WERI-Rb-1 (cell line): ENCODE measurements around the gene CSNK2A1.

Source experiments
- DNase-seq: peaks from one replicate; pipeline ENCODE4 v3.0.0-alpha.2; 2020
- H3K27ac ChIP-seq: fragments of 250-450 bp; sonication (Bioruptor Pico); 2 replicates; pipeline ENCODE4 v1.5.1; 2020; ENCODE audit warnings: mild to moderate bottlenecking, moderate library complexity
- H3K27me3 ChIP-seq: fragments of 250-450 bp; sonication (Bioruptor Pico); 2 replicates; pipeline ENCODE4 v1.5.1; 2021; ENCODE audit warnings: mild to moderate bottlenecking, low read depth, moderate library complexity; ENCODE audit not compliant: insufficient read depth, severe bottlenecking
- H3K36me3 ChIP-seq: fragments of 250-450 bp; sonication (Bioruptor Pico); 2 replicates; pipeline ENCODE4 v1.5.1; 2020; ENCODE audit warnings: mild to moderate bottlenecking, moderate library complexity
- H3K4me3 ChIP-seq: 2 replicates; pipeline ENCODE4 v1.5.1; 2011; ENCODE audit warnings: low read depth, mild to moderate bottlenecking, control low read depth, low read length
- H3K9me3 ChIP-seq: fragments of 250-450 bp; sonication (Bioruptor Pico); 2 replicates; pipeline ENCODE4 v1.5.1; 2021; ENCODE audit warnings: mild to moderate bottlenecking, moderate library complexity; ENCODE audit not compliant: severe bottlenecking
- TF ChIP-seq, protein P1 (sequence below): IDR thresholded peaks from 2 replicates; pipeline ENCODE4 v1.5.1; 2011; ENCODE audit warnings: low read depth, mild to moderate bottlenecking, control low read depth, inconsistent platforms, low read length

CSNK2A1 gene

DNA sequence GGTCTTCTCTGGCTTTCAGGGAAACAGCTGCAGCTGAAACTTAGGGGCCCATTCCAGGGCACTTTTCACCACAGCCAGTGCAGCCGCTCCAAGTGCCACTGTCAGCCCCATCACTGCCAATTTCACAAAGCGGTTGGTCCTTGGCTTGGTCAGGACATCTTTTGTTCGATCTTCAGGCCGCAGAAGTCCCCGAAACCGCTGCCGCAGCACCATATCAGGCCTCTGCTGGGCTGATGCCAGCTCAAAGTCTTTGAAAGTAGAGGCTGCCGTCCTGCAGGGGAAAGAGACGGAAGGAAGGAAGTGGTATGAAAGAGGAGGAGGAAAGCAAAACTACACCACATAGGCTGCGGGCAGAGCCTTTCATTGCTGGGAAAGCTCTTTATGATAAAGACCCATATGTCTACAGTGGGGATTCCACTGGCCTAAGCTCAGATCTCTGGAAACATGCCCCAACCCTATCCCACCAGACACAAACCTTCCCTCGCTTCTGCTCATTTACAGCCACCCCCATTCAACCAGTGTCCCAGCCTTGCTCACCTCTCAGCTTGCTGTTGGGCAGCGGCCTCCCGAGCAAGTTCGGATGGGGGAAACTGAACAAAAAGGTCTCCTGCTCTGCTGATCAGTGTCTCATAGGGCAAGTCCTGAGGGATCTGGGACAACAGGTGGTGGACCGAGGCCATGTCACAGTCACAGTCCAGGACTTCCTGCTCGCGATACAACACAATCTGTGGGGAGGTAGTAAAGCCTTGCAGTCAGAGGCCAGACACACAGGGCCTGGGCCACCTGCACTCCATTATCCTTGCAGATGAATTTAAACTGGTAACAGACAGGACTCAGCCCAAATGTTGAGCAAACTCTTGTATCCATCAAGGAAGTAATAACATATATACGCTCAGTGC, 104.8 kb downstream of the CSNK2A1 start:
- DNase-seq: no peak
- Histone ChIP-seq H3K36me3 (peaks cover 83% of the 10 kb centered on the region), H3K27ac (no peak overlapping the region), H3K27me3 (no peaks in the 10 kb centered on the region), H3K9me3 (no peaks in the 10 kb centered on the region), H3K4me3 (no peak overlapping the region)
- TF ChIP-seq, protein P1, sequence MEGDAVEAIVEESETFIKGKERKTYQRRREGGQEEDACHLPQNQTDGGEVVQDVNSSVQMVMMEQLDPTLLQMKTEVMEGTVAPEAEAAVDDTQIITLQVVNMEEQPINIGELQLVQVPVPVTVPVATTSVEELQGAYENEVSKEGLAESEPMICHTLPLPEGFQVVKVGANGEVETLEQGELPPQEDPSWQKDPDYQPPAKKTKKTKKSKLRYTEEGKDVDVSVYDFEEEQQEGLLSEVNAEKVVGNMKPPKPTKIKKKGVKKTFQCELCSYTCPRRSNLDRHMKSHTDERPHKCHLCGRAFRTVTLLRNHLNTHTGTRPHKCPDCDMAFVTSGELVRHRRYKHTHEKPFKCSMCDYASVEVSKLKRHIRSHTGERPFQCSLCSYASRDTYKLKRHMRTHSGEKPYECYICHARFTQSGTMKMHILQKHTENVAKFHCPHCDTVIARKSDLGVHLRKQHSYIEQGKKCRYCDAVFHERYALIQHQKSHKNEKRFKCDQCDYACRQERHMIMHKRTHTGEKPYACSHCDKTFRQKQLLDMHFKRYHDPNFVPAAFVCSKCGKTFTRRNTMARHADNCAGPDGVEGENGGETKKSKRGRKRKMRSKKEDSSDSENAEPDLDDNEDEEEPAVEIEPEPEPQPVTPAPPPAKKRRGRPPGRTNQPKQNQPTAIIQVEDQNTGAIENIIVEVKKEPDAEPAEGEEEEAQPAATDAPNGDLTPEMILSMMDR: no peak

DNA sequence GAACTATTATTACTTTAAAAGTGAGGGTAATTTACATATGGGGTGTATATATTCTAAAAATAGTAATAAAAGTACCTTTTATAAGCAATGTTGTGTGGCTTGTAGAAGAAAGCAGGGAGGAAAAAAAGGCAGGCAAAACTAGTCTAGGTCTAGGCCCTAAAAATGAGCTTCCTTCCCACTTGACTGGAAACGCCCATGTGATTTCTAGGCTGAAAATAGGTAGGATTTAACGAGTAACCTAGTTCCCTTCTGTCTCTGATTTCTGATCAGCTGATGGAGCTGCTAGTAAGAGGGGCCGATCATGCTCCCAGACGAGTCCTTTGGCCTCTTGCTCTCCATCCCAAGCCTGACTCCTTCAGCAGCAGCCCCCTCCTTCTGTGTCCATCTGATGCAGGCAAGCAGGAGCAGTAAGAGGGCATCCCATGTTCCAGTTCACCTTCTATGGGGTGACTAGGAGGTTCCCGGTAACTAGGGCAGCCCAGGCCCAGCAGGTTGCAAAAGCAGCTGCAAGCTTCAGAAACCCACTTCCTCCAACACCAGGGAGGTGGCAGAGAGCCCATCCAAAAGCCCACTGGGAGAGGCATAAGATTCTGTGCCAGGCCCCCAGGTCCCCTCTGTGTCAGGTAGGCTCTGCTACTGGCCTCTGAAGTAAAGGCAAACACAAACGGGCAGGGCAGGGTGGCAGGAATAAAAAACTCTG, 105.7 kb downstream of the CSNK2A1 start:
- no peak overlapping the region for H3K4me3 ChIP-seq
- no peak overlapping the region for H3K27ac ChIP-seq
- H3K36me3 ChIP-seq: peaks cover 75% of the 10 kb centered on the region
- H3K9me3 ChIP-seq: no peaks in the 10 kb centered on the region
- H3K27me3 ChIP-seq: no peaks in the 10 kb centered on the region
- TF ChIP-seq, protein P1: no peak
- no peak for DNase-seq

DNA sequence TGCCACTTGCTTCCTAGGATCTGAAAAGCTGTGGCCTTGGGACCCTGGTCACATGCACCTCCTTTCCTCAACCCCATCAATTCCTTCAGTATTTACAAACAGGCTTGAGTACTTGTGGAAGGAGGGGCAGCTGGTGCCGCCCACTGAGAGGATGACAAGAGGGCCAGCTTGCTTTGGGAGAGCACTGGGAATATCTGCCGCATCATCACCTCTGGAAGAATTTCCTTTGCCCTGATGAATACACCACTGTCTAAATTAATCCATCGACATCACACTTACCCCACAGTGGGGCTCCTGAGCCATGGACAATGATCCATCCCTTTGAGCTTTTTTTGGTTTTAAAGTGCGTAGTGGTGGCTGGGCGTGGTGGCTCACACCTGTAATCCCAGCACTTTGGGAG, 107.1 kb downstream of the CSNK2A1 start:
- Histone ChIP-seq H3K27me3 (no peaks in the 10 kb centered on the region), H3K36me3 (peaks cover 60% of the 10 kb centered on the region), H3K27ac (no peak overlapping the region), H3K4me3 (no peak overlapping the region), H3K9me3 (no peaks in the 10 kb centered on the region)
- no peak for DNase-seq
- TF ChIP-seq, protein P1: no peak

DNA sequence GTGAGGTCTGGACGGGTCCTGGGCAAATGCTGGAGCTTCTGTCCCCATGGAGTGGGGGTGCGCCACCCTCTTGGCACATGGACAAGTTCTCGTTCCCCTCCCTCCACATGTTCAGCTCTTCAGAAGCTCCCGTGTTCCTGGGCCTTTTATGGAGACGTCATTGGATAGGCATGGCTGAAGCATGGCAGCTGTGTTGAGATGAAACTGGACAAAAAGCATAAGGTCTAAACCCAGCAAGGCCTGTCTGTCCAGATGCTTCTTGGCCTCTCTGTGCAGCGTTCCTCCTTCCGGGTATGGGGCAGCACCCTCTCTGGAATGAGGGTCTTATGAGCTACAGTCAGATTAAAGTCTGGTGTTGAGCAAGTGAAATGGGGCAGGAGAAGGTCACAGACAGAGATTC, 108.0 kb downstream of the CSNK2A1 start:
- Histone ChIP-seq H3K9me3 (no peaks in the 10 kb centered on the region), H3K4me3 (no peak overlapping the region), H3K36me3 (peaks cover 54% of the 10 kb centered on the region), H3K27ac (no peak overlapping the region), H3K27me3 (no peaks in the 10 kb centered on the region)
- DNase-seq: no peak
- TF ChIP-seq, protein P1: no peak

DNA sequence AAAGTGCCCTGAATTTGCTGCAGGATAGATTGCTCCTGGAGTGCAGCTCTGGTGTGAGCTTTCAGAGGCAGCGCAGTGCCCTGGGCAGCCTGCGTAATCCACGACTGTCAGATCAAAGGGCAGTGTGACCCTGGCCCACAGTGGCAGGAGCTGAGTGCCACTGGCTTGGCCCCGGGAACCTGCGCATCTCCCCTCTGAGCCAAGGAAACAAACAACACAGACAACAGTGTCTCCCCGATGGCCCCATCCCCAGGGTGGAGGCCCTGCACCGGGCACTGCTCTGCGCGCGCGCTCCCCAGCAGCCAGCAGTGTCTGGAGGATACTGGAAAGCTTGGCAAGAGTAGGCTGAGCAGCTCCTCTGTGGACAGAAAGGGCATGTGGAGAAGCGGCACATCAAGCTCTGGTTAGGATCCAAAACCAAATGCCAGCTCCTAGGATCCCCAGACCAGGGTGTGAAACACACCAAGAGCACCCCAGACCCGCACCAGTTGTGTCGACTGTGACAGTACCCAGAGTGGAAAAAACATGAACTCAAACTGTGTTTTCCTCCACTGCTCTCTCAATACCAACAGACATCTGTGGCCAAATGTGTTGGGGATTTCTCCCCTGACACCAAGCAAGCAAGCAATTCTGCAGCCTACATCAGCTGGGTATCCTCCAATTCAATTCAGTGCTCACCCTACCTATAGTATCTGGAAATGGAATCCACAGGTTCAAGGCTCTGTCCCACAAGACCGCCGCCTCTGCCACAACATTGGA, 108.8 kb downstream of the CSNK2A1 start:
- TF ChIP-seq, protein P1: no peak
- Histone ChIP-seq H3K9me3 (no peaks in the 10 kb centered on the region), H3K27ac (no peak overlapping the region), H3K4me3 (no peak overlapping the region), H3K27me3 (no peaks in the 10 kb centered on the region), H3K36me3 (peaks cover 48% of the 10 kb centered on the region)
- no peak for DNase-seq
